ENCODE data around the gene ITIH3. TPM values are rescaled to one million over a fixed set of nuclear protein-coding genes. Genes with fewer than 3 reads are reported as not detected.

Gene ITIH3
- total and polyA plus RNA-seq, 2 of the 8 experiments (the other 6 are each of a cell fraction or from before 2014, with no cell fraction given) = not detected

DNA sequence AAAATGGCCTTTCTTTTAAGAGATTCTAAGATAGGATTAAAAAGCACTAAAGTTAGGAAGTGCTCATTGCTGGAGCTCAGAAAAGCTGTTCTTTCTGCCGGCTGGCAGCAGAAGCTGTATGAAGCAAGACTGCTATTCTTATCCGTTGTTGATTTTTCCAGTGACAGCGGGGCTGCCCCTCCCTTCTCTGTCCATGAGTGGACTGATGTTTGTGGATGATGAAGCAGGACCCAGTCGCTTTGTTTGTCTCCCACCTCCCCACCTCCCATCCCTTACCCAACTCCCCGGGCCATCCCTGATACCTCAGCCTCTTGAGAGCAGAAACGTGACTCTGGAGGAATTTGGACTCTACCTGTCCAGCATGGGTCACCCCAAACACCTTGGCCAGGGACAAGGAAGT lies 50.6 kb downstream of the ITIH3 start:
- CTCF ChIA-PET (ENCODE audit: partially characterized antibody) = interaction anchor here (0.6 to 4.2 kb wide), 21 partner anchors 8 to 351 kb away, joined by 3 to 46 read pairs (median 4); partner anchors contain the start of gene MUSTN1
- Histone ChIP-seq H3K27ac (ENCODE audit: low read depth, low read length) (0 out of 2 replicates have a peak overlapping the region, but pooled peaks have one; percentile 45), H4K20me1 (replicated peaks in 1 of 2; ENCODE audit: control insufficient read depth in 1 of 2, insufficient read depth in 2 of 2, low read length in 2 of 2) (peaks cover 2 to 3% of the 10 kb centered on the region in 2 experiments), H2BK5ac (ENCODE audit: low read depth, low read length) (no peak overlapping the region), H4K5ac (ENCODE audit: insufficient read length, low read depth, low read length) (no peak overlapping the region), H3K36me3 (ENCODE audit: control insufficient read depth in 2 of 4, insufficient read depth in 4 of 4, low read length in 3 of 4) (peaks cover 3 to 12% (median 10%) of the 10 kb centered on the region in 4 experiments; a peak in 7 of 8 replicates), H3K4me2 (ENCODE audit: insufficient read depth in 1 of 2, low read depth in 2 of 2, low read length in 2 of 2) (no peak overlapping the region), H2AK5ac (ENCODE audit: low read depth, low read length) (no peak overlapping the region), H3K4me3 (ENCODE audit: extremely low read depth in 1 of 4, insufficient read depth in 2 of 4, low read depth in 3 of 4, low read length in 4 of 4) (no peak overlapping the region), H4K91ac (replicated peaks; ENCODE audit: insufficient read length, low read length) (no peak overlapping the region), H2AFZ (ENCODE audit: low read length) (no peak overlapping the region), H3K79me1 (ENCODE audit: low read depth, low read length) (no peaks in the 10 kb centered on the region; the same call in 1 of the 2 replicates), H3K9ac (replicated peaks in 1 of 4; ENCODE audit: extremely low read depth in 1 of 4, low read depth in 3 of 4, low read length in 3 of 4) (no peak overlapping the region), H3K9me3 (ENCODE audit: insufficient read depth in 2 of 2, low read depth in 1 of 2, low read length in 1 of 2) (no peaks in the 10 kb centered on the region), H3K56ac (replicated peaks; ENCODE audit: insufficient read length, low read depth, low read length) (no peak overlapping the region), H2BK12ac (ENCODE audit: low read depth, low read length) (no peak overlapping the region), H3K4me1 (replicated peaks in 1 of 4; ENCODE audit: control insufficient read depth in 3 of 4, insufficient read depth in 4 of 4, low read length in 3 of 4) (no peaks in the 10 kb centered on the region), H3K4ac (replicated peaks; ENCODE audit: insufficient read length, low read depth, low read length) (no peak overlapping the region), H2BK120ac (replicated peaks; ENCODE audit: low read depth, low read length) (no peak overlapping the region), H3K23ac (ENCODE audit: insufficient read length) (no peak overlapping the region), H2BK15ac (ENCODE audit: low read length) (no peak overlapping the region), H3K18ac (ENCODE audit: extremely low read depth, low read length) (no peak overlapping the region), H3K27me3 (replicated peaks in 1 of 4; ENCODE audit: control insufficient read depth in 3 of 4, extremely low read depth in 1 of 4, insufficient read depth in 3 of 4, low read length in 3 of 4) (no peaks in the 10 kb centered on the region), H3K14ac (ENCODE audit: insufficient read length) (no peak overlapping the region), H4K8ac (ENCODE audit: extremely low read depth, insufficient read depth, low read length) (no peak overlapping the region), H3K23me2 (ENCODE audit: low read depth, low read length) (no peaks in the 10 kb centered on the region), H2BK20ac (ENCODE audit: low read length) (no peak overlapping the region), H3K79me2 (ENCODE audit: control insufficient read depth in 1 of 2, insufficient read depth in 2 of 2, low read length in 2 of 2) (no peaks in the 10 kb centered on the region)
- 77% methylated on average over 6 of the region's 6 CpGs; no CpG with 5 or more reads in 1 of the 2 experiments for WGBS, 2 experiments (ENCODE audit: extremely low coverage in 1 of 2, insufficient coverage in 1 of 2, insufficient read length in 1 of 2, insufficient replicate concordance in 2 of 2, low coverage in 1 of 2, low lambda C conversion rate in 2 of 2, missing lambda C conversion rate in 1 of 2)
- DNase-seq (ENCODE audit: low read depth in 1 of 2, low spot score in 2 of 2) (no peak), FAIRE-seq (no peak)
- POLR2A ChIA-PET (ENCODE audit: partially characterized antibody) = interaction anchor here (1.1 kb wide), 1 partner anchor 351 kb away, joined by 3 read pairs; no protein-coding TSS in a partner anchor
- no peak for TF ChIP-seq CTBP2 (IDR thresholded peaks at IDR 0.05; ENCODE audit: borderline replicate concordance, insufficient read depth, insufficient read length, low read length)
- no peak for TF ChIP-seq PHF8 (conservative IDR thresholded peaks at IDR 0.05; ENCODE audit: low read depth, low read length)
- no peak for TF ChIP-seq GTF2F1 (IDR thresholded peaks at IDR 0.05; ENCODE audit: borderline replicate concordance, low read depth, low read length)
- no peak for TF ChIP-seq BRCA1 (IDR thresholded peaks at IDR 0.05; ENCODE audit: low read depth, low read length)
- no peak for TF ChIP-seq SP1 (IDR thresholded peaks at IDR 0.05; ENCODE audit: low read depth, low read length)
- no peak for TF ChIP-seq TEAD4 (IDR thresholded peaks at IDR 0.05; ENCODE audit: low read depth, low read length)
- TF ChIP-seq TAF7 (optimal IDR thresholded peaks at IDR 0.05; ENCODE audit: borderline replicate concordance, low read depth, low read length) = no peak
- TF ChIP-seq, protein P1, sequence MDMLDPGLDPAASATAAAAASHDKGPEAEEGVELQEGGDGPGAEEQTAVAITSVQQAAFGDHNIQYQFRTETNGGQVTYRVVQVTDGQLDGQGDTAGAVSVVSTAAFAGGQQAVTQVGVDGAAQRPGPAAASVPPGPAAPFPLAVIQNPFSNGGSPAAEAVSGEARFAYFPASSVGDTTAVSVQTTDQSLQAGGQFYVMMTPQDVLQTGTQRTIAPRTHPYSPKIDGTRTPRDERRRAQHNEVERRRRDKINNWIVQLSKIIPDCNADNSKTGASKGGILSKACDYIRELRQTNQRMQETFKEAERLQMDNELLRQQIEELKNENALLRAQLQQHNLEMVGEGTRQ (IDR thresholded peaks at IDR 0.05; ENCODE audit: low read length) = no peak
- no peak for TF ChIP-seq KDM5A (IDR thresholded peaks at IDR 0.05; ENCODE audit: low read length)
- TF ChIP-seq CBX8 (IDR thresholded peaks at IDR 0.05; ENCODE audit: borderline replicate concordance, low read depth, low read length) = no peak
- TF ChIP-seq SIRT6 (IDR thresholded peaks at IDR 0.05; ENCODE audit: low read length) = no peak
- no peak for TF ChIP-seq HDAC2 (IDR thresholded peaks at IDR 0.05; ENCODE audit: borderline replicate concordance in 1 of 2, low read depth in 2 of 2, low read length in 2 of 2)
